RWPE1 (cell line): ENCODE results near the gene HMCN2.

Experiments
- CTCF ChIA-PET: fragments of 350-600 bp; sonication (Branson Sonifier 250); formaldehyde crosslinking; extraction: SDS; loops from one replicate; lab custom pipeline; 2021; lab: Yijun Ruan, JAX
- POLR2A ChIA-PET: fragments of 400-600 bp; formaldehyde crosslinking; extraction: SDS; loops from one replicate; lab custom pipeline; 2020; ENCODE audit warnings: antibody characterized with exemption; ENCODE audit not compliant: low non-redundant PET; lab: Yijun Ruan, JAX
- DNase-seq: peaks from one replicate; pipeline ENCODE4 v3.0.0; 2012; ENCODE audit warnings: low spot score
- H3K27ac ChIP-seq: fragments of 450-650 bp; 2 replicates; pipeline ENCODE4 v1.5.1; 2017
- TF ChIP-seq, protein P1 (sequence below): fragments of 450-650 bp; conservative IDR thresholded peaks from 2 replicates; pipeline ENCODE4 v1.5.1; 2017; ENCODE audit warnings: low read depth, mild to moderate bottlenecking

The HMCN2 gene

DNA sequence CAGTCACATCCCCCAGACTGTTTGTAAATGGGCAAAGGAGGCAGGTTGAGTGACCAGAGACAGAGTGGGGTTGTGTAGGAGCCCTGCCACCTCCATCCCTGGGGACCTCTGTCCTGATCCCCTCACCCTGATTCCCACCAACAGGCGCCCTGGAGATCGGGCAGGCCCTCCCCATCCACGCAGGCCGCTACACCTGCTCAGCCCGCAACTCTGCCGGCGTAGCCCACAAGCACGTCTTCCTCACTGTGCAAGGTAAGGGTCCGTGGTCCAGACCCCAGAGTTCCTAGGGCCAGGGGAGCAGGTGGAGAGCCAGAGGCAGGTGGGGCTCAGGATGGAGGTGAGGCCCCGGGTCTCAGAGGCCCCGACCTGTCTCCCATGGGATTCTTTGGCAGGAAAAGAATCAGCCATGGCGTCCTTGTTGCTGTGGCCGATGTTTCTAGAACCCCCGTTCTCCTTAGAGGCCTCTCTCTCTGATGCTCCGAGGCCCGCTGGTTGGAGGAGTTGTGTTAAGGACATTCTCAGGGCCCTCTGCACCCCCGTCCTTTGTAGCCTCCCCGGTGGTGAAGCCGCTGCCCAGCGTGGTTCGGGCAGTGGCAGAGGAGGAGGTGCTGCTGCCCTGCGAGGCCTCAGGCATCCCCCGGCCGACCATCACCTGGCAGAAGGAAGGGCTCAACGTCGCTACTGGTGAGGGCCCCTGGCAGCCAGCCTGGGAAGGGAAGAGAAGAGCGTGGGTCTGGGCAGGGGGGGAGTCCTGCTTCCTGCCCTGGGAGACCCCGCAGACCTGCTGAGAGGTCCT is 137.3 kb downstream of the HMCN2 start:
- POLR2A ChIA-PET: no interaction called here
- TF ChIP-seq, protein P1, sequence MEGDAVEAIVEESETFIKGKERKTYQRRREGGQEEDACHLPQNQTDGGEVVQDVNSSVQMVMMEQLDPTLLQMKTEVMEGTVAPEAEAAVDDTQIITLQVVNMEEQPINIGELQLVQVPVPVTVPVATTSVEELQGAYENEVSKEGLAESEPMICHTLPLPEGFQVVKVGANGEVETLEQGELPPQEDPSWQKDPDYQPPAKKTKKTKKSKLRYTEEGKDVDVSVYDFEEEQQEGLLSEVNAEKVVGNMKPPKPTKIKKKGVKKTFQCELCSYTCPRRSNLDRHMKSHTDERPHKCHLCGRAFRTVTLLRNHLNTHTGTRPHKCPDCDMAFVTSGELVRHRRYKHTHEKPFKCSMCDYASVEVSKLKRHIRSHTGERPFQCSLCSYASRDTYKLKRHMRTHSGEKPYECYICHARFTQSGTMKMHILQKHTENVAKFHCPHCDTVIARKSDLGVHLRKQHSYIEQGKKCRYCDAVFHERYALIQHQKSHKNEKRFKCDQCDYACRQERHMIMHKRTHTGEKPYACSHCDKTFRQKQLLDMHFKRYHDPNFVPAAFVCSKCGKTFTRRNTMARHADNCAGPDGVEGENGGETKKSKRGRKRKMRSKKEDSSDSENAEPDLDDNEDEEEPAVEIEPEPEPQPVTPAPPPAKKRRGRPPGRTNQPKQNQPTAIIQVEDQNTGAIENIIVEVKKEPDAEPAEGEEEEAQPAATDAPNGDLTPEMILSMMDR: no peak
- DNase-seq: no peak
- CTCF ChIA-PET: interaction anchor here (0.8 kb wide), 1 partner anchor 34 kb away, joined by 3 read pairs; no protein-coding TSS in a partner anchor
- no peak overlapping the region for H3K27ac ChIP-seq

DNA sequence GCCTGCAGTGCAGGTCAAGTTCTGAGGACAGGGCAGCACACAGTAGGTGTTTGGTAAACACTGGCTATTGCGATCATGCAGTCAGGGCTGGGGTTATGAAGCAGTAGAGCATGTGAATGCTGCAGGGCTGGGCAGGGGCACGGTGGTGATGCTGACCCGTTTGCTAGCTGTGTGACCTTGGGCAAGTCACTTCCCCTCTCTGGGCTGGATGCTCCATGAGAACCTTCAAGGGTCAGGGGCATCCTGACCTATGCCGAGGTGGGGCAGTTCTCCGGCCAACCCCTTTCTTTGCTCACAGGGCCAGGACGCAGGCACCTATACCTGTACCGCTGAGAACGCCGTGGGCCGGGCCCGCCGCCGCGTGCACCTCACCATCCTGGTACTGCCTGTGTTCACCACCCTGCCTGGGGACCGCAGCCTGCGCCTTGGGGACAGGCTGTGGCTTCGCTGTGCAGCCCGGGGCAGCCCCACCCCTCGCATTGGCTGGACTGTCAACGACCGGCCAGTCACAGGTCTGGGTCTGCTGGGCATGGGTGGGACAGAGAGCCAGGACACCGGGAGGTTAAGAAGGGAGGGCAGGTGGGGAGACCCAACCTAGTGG is 140.2 kb downstream of the HMCN2 start:
- no peak for DNase-seq
- TF ChIP-seq, protein P1: no peak
- ChIA-PET CTCF (interaction anchor here (0.6 kb wide), 1 partner anchor 307 kb away, joined by 3 read pairs; no protein-coding TSS in a partner anchor), POLR2A (no interaction called here)
- no peak overlapping the region for H3K27ac ChIP-seq

DNA sequence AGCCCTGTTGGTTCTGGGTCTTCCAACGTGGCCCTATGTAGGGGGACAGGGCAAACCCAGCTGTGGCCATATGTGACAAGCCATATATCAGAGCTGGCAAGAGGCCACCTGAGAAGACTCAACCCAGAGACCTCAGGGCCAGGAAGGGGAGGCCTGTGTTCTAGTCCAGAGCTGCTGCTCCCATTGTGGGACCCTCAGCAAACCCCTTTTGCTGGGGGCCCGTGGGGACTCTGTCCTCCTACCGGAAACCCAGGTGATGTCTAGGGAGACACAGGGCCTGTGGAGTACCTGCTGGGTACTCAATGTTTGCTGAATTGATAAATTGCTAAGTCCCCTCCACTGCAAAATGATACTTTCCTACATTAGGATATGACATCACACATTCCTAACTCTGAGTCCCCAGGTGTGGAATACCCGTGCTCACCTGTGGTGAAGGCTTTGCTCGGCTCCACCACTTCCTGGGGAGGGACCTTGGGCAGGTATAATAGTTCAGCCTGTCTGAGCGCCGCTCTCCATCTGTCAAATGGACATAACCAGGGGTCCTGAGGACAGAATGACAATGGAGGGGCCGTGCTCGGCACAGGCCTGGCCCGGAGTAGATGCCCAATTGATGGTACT is 140.8 kb downstream of the HMCN2 start:
- ChIA-PET CTCF (interaction anchor here (0.6 kb wide), 1 partner anchor 307 kb away, joined by 3 read pairs; no protein-coding TSS in a partner anchor), POLR2A (no interaction called here)
- TF ChIP-seq, protein P1: no peak
- no peak overlapping the region for H3K27ac ChIP-seq
- peak; percentile 51 for DNase-seq

DNA sequence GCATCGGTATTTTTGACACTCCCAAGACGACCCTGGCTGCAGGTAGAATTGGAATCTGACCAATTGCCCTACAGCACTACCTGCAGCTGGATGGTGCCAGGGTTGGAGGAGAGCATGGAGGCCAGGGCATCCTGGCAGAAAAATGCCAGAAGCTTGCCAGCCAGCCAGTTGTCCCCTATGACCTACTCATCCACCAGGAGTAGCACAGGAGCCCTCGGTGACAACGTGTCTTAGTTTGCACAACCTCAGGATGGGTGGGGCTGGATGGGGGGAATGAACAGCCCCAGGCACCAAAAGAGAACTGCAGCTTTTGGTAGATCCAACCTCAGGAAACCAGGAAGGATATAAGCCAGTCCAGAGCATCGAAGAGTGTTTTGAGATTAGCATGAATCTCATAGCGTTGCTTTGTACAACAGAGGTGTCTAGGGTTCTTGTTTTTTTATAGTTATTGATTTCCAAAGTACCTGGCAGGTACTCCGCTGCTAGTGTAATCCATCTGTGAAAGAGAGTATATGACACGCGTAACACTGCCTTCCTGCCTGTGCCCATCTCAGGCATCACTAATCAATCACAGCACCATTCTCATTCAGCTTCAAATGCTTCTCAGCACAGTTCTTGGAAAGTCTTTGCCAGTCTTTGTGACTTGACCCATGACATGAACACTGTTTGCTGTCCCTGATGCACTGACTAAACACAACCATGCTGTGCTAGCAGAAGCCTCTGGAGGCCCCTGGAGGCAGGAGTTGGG is 142.5 kb downstream of the HMCN2 start:
- ChIA-PET CTCF (interaction anchor here (0.7 kb wide), 1 partner anchor 301 kb away, joined by 3 read pairs; no protein-coding TSS in a partner anchor), POLR2A (interaction anchor here (0.6 kb wide), 1 partner anchor 366 kb away, joined by 3 read pairs; no protein-coding TSS in a partner anchor)
- no peak overlapping the region for H3K27ac ChIP-seq
- TF ChIP-seq, protein P1: no peak
- DNase-seq: no peak

DNA sequence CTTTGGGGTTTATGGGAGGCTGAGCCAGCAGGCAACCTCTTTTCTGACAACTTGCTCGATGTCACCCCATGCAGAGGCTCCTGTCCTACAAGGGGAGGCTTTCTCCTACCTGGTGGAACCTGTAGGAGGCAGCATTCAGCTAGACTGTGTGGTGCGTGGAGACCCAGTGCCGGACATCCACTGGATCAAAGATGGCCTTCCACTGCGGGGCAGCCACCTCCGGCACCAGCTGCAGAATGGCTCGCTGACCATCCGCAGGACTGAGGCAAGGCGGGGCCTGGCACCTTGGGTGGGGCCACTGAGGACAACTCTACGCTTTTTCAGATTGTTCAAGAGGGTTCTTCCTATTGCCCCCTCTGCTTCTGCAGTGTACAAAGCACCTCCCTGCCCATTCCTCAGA is 143.1 kb downstream of the HMCN2 start:
- DNase-seq: no peak
- ChIA-PET POLR2A (interaction anchor here (0.6 kb wide), 1 partner anchor 366 kb away, joined by 3 read pairs; no protein-coding TSS in a partner anchor), CTCF (interaction anchor here (0.6 to 0.7 kb wide), 2 partner anchors 302 to 995 kb away, joined by 3 to 9 read pairs; no protein-coding TSS in a partner anchor)
- TF ChIP-seq, protein P1: no peak
- H3K27ac ChIP-seq: no peak overlapping the region
